Fibroblast of gingiva (primary cell): Measurements from ENCODE around the gene GALK1.
A peak's percentile ranks its signal among the peaks of the same experiment; 100 is the strongest.
"Not testable (repeated sequence)": the region's sequence is repeated elsewhere in the genome, so short reads cannot be mapped to it uniquely, and the experiment has no call there.

Experiments
- DNase-seq: peaks from one replicate; pipeline ENCODE4 v3.0.0-alpha.2; 2011; ENCODE audit warnings: low read depth

GALK1 gene

GRCh38 chr17:75763613-75764416, 1.2 kb downstream of the GALK1 start:
- no peak for DNase-seq

- DNase-seq, result no peak
These were observed 1.8 kb downstream of the GALK1 start for GRCh38 chr17:75763269-75763607.

- DNase-seq, result no peak
These were observed 2.3 kb downstream of the GALK1 start for GRCh38 chr17:75762513-75763268.

GRCh38 chr17:75759978-75760640, 4.9 kb downstream of the GALK1 start:
- not testable (repeated sequence) for DNase-seq

- no peak for DNase-seq
These were observed 5.5 kb downstream of the GALK1 start for GRCh38 chr17:75759457-75759856.

GRCh38 chr17:75758131-75758905, 6.7 kb downstream of the GALK1 start:
- DNase-seq, result no peak

- no peak for DNase-seq
These were observed 7.8 kb downstream of the GALK1 start for GRCh38 chr17:75757086-75757681.

GRCh38 chr17:75756451-75757085, 8.4 kb downstream of the GALK1 start:
- DNase-seq, result no peak

- DNase-seq, result no peak
These were observed 9.0 kb downstream of the GALK1 start for GRCh38 chr17:75755990-75756389.

GRCh38 chr17:75755205-75755901, 9.6 kb downstream of the GALK1 start:
- DNase-seq, result no peak

- no peak for DNase-seq
These were observed 10.4 kb downstream of the GALK1 start for GRCh38 chr17:75754378-75755204.

GRCh38 chr17:75753514-75754377, 11.2 kb downstream of the GALK1 start:
- peak; percentile 54 for DNase-seq

GRCh38 chr17:75752802-75753513, 12.0 kb downstream of the GALK1 start:
- DNase-seq, result no peak

- DNase-seq, result no peak
These were observed 12.6 kb downstream of the GALK1 start for GRCh38 chr17:75752405-75752709.

- no peak for DNase-seq
These were observed 13.2 kb downstream of the GALK1 start for GRCh38 chr17:75751676-75752404.

- no peak for DNase-seq
These were observed 14.2 kb downstream of the GALK1 start for GRCh38 chr17:75750661-75751423.
